ENCODE measurements around the gene HOXD9. TPM values are rescaled to one million over a fixed set of nuclear protein-coding genes. Genes with fewer than 3 reads are reported as not detected.

Gene HOXD9
- total RNA-seq, 1 donor, result 0.36 TPM

DNA sequence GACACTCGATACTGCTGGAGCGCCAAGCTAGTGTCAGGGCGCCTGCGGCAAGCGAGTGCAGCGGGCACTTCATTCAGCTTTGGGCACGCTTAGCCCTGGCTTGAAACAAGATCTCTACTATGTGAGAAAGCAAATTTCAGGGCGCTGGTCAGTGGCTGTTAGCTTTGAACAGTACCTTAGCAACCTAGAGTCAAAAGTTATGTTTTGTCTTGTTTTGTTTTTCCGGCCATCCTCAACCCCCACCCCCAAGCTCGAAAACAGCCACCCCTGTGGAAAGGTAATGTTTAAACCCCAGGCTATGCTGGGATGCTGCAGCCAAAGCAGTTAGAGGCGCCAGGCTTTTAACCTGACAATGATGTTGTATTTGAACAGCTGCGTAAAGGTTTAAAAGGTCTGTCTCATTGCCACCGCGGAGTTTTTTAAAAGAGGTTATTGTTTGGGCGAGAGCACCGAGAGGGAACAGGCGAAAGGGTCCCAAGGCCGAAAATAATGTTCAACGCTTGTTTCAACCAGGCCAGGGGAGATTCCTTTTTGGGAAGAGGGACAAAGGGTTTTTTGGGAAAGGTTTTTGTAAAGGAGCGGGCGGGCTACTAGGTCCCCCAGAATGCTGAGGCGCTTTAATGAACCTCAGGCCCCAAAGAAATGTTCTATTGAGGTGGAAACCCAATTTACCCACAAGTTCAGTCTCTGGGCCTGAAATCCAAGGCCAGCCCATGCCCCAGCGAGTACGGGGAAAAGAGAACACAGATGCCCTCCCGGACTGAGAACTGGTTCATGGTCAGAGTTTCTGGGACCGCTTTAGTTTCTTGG lies 8.2 kb upstream of the HOXD9 start:
- peaks cover 98% of the 10 kb centered on the region for H3K27me3 ChIP-seq (ENCODE audit: insufficient read depth, low read length)
- H4K20me1 ChIP-seq (ENCODE audit: insufficient read depth, low read length), result no peaks in the 10 kb centered on the region
- H3K9me3 ChIP-seq (ENCODE audit: low read depth, low read length), result no peaks in the 10 kb centered on the region
- H3K4me1 ChIP-seq (ENCODE audit: insufficient read depth, low read length), result no peaks in the 10 kb centered on the region
- no peak overlapping the region for H2AFZ ChIP-seq (ENCODE audit: low read length)
- no peak overlapping the region for H3K4me3 ChIP-seq (ENCODE audit: insufficient read depth, low read length)
- no peaks in the 10 kb centered on the region for H3K79me2 ChIP-seq (ENCODE audit: insufficient read depth, low read length)
- TF ChIP-seq CTCF (IDR thresholded peaks at IDR 0.05; ENCODE audit: extremely low read depth, low read depth, low read length), result no peak
- no peak overlapping the region for H3K27ac ChIP-seq (ENCODE audit: low read depth, low read length)
- no peak overlapping the region for H3K4me2 ChIP-seq (ENCODE audit: insufficient read depth, low read length)
- no peaks in the 10 kb centered on the region for H3K36me3 ChIP-seq (ENCODE audit: insufficient read depth, low read length)
- DNase-seq (ENCODE audit: insufficient read length, low spot score, missing footprints), result peak; percentile 59

DNA sequence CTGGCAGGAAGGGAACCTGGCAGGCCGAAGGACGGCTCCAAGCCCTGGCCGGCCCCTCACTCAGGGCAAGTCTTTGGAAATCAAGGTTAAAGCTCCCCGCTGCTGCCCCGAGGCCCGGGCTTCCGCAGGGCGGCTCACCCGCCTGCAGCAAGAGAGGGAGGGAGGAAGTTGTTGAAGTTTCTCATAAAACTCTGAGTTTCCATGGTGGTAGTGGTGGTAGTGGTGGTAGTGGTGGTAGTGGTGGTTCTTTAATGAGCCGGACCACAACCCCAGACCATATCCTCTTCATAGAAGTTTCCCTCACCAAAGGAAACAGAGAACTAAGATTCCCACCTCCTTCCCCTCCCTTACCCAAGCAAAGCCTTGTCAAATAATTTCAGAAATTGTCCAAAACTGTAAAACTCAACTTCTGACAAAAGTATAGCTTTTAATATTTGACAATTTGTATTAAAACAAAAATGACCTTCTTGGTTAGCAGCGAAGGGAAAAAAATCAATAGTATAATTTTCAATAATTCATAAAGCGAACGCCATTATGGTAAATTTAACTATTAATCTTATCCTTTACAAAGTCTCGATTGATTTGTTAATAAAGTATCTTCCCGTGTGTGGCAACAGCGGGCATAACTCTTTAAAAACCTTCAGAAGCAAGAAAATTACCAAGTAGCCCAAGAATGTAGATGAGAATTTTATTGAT lies 7.4 kb upstream of the HOXD9 start:
- Histone ChIP-seq H3K36me3 (ENCODE audit: insufficient read depth, low read length) (no peaks in the 10 kb centered on the region), H3K79me2 (ENCODE audit: insufficient read depth, low read length) (no peaks in the 10 kb centered on the region), H4K20me1 (ENCODE audit: insufficient read depth, low read length) (no peaks in the 10 kb centered on the region), H3K4me2 (ENCODE audit: insufficient read depth, low read length) (no peak overlapping the region), H3K9me3 (ENCODE audit: low read depth, low read length) (no peaks in the 10 kb centered on the region), H2AFZ (ENCODE audit: low read length) (no peak overlapping the region), H3K27ac (ENCODE audit: low read depth, low read length) (no peak overlapping the region), H3K4me1 (ENCODE audit: insufficient read depth, low read length) (no peaks in the 10 kb centered on the region), H3K4me3 (ENCODE audit: insufficient read depth, low read length) (no peak overlapping the region), H3K27me3 (ENCODE audit: insufficient read depth, low read length) (peaks cover 98% of the 10 kb centered on the region)
- no peak for TF ChIP-seq CTCF (IDR thresholded peaks at IDR 0.05; ENCODE audit: extremely low read depth, low read depth, low read length)
- peak; percentile 71 for DNase-seq (ENCODE audit: insufficient read length, low spot score, missing footprints)

DNA sequence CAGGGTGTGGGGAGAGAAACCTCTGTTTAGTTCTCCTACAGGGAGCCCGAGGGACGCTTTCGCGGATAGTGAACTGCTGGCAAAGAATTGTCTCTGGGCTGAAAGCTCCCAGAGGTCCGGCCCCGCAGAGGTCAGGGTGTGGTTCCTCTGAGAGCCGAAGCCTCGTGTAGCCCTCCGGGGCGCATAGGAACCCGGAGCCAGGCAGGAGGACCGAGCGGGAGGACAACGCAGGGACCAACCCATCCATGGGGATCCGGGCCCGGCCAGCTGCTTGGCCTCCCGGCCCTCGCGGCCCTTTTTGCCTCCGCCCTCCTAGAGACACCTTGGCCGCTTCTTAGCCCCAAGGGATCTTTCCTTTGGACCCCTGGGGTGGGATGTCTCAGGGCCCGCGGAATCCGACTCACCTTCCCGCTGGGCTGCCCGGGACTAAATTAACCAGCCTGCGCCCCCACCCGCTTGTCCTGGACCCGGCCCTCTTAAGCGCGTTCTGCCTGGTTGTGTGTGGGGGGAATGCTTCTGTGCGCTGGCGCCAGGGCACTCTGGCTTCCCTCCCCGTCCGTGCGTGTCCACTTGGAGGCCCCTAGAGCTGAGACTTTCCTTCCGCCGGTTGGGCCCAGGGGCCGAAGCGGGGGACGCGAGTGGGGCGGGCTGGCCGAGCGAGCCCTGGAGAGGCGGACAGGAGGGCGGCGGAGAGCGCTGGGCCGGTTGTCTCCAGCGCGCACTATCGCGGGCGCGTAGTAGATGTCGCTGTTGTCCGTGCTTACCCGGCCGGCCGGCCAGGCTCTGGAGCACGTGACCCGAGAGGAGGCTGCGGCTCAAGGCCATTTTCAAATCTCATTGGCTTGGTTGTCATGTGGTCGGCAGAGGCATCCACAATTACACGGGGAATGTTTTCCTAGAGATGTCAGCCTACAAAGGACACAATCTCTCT lies 6.4 kb upstream of the HOXD9 start, which contains the start of gene HOXD10:
Gene HOXD10 (plus strand): TSS at position 896 of the 931 bp plus-strand sequence. CDS start 56 bp downstream, outside the sequence.
- peak within 1 kb of the TSS; percentile 46 for H3K4me3 ChIP-seq (ENCODE audit: insufficient read depth, low read length)

More for the DNA sequence above, 6.4 kb upstream of the HOXD9 start, which contains the start of gene HOXD10:
- Histone ChIP-seq H4K20me1 (ENCODE audit: insufficient read depth, low read length) (no peaks in the 10 kb centered on the region), H3K9me3 (ENCODE audit: low read depth, low read length) (no peaks in the 10 kb centered on the region), H3K27ac (ENCODE audit: low read depth, low read length) (no peak within 1 kb of the TSS), H3K27me3 (ENCODE audit: insufficient read depth, low read length) (peaks cover 98% of the 10 kb centered on the region), H3K79me2 (ENCODE audit: insufficient read depth, low read length) (no peaks in the 10 kb centered on the region), H3K4me2 (ENCODE audit: insufficient read depth, low read length) (peak within 1 kb of the TSS; percentile 58), H3K36me3 (ENCODE audit: insufficient read depth, low read length) (no peaks in the 10 kb centered on the region), H3K4me1 (ENCODE audit: insufficient read depth, low read length) (no peaks in the 10 kb centered on the region), H2AFZ (ENCODE audit: low read length) (no peak within 1 kb of the TSS)
- TF ChIP-seq CTCF (IDR thresholded peaks at IDR 0.05; ENCODE audit: extremely low read depth, low read depth, low read length), result peak; percentile 32
- DNase-seq (ENCODE audit: insufficient read length, low spot score, missing footprints), result peak; percentile 96
